Activated CD8-positive, alpha-beta memory T cell treated with anti-CD3 and anti-CD28 coated beads for 36 hours (primary cell): ENCODE data around the gene ST6GALNAC4. TPM values are rescaled to one million over a fixed set of nuclear protein-coding genes. Genes with fewer than 3 reads are reported as not detected.
"Not testable (repeated sequence)": the region's sequence is repeated elsewhere in the genome, so short reads cannot be mapped to it uniquely, and the experiment has no call there.

Experiments
- CTCF ChIA-PET: fragments of 350-600 bp; sonication (Branson Sonifier 250); formaldehyde crosslinking; loops from one replicate; lab custom pipeline; 2021; ENCODE audit warnings: antibody characterized with exemption; lab: Charles Lee
- POLR2A ChIA-PET: fragments of 350-600 bp; sonication (Branson Sonifier 250); formaldehyde crosslinking; loops from one replicate; lab custom pipeline; 2021; ENCODE audit warnings: antibody characterized with exemption; lab: Charles Lee
- total RNA-seq, 2 experiments: library from RNA; stranded (reverse); gene quantifications; one replicate each; pipeline ENCODE4 v1.2.3, GENCODE V29; 2021

ST6GALNAC4 gene
- total RNA-seq, 2 experiments from 2014 or later: 44.1 to 44.2 TPM

DNA sequence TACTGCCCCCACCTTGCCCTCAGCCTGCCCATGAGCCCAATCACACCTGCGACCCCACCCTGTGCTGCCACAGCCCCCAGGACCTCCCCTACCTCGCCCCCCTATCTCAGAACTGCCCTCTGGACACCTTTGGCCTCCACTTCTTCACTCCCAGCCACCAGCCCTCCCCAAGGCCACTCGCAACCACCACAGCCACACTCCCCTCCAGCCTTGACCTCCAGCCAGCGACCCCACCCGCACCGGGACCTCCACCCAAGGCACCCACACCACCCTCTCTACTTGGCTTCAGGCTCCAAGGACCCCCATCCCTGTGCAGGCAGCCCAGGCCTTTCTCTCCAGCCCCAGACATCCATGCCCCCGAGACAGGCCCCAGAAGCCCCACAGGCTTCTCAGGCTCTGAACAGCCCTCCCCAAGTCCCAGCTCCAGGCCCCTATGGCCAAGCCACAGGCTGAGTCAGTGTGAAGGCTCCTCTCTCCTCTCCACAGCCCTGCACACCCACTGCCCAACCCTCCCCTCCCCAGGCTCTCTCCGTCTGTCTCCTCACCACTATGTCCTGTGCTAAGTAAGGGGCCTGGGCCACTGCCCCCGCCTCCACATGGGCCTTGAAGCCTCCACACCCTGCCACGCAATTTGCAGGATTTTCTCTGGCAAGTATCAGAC, 41.4 kb downstream of the ST6GALNAC4 start:
- POLR2A ChIA-PET: no interaction called here
- CTCF ChIA-PET: no interaction called here

DNA sequence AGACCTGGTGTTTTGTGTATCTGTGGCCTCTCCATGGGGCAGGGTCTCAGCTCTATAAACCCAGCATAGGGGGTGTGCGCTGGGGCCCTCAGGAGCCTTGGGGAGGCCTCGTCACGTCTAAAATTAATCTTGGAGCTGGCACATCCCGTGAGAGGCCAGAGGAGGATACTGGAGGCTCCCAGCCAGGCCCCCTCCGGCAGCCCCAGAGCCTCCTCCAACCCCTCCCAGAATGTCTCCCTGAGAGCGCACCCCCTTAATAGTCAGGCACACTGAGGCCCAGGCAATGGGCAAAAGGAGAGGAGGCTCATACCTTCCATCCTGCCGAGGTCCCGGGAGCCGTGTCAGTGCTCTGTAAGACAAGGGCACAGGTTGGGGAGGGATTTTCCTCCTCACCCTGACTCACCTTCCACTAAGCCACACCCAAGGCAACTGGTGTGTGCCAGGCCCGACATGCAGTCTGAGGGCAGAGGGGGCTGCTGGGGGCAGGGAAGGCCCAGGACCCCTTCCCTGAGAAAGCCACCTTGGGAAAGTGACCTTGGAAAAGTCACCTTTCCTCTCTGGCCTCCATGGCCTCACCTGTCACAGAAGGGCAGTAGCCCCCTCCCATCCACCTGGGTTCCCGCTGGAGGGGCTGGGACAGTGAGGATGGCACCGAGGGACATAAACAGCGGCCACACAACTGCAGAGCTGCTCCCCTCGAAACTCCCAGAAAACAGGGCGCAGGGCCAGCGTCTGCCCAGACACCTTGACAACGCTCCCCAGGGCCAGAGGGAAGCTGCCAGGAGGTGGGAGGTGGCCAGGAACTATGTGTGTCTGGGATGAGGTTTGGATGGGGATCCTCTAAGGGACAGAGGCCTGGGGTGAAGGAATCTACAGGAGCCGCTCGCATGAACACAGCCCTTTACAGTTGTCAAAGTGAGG, 42.3 kb downstream of the ST6GALNAC4 start:
- CTCF ChIA-PET: interaction anchor here (0.6 kb wide), 1 partner anchor 11 kb away, joined by 4 read pairs; no protein-coding TSS in a partner anchor
- POLR2A ChIA-PET: interaction anchor here (0.6 to 1.0 kb wide), 2 partner anchors 11 to 24 kb away, joined by 3 read pairs; no protein-coding TSS in a partner anchor

DNA sequence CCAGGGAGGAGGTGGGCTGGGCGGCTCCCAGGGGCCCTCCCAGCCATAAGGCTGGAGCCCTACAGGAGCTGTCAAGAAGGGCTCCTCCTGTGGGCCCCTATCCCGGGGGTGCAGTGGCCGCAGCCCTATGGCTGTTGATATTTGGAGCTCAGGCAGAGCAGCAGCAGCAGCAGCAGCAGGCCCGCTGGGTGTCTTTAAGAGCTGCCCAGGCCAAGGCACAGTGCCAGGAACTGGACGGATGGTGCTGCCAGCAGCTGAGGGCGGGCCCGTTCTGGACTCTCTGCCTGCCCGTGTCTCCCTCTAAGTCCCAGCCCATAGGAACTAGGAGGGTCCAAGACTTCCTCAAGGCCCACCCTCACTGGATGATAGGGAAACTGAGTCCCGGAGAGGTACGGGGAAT, 43.0 kb downstream of the ST6GALNAC4 start:
- CTCF ChIA-PET: interaction anchor here (0.6 to 0.7 kb wide), 2 partner anchors 10 to 14 kb away, joined by 4 to 6 read pairs; no protein-coding TSS in a partner anchor
- POLR2A ChIA-PET: interaction anchor here (0.6 to 1.0 kb wide), 2 partner anchors 11 to 24 kb away, joined by 3 read pairs; no protein-coding TSS in a partner anchor

DNA sequence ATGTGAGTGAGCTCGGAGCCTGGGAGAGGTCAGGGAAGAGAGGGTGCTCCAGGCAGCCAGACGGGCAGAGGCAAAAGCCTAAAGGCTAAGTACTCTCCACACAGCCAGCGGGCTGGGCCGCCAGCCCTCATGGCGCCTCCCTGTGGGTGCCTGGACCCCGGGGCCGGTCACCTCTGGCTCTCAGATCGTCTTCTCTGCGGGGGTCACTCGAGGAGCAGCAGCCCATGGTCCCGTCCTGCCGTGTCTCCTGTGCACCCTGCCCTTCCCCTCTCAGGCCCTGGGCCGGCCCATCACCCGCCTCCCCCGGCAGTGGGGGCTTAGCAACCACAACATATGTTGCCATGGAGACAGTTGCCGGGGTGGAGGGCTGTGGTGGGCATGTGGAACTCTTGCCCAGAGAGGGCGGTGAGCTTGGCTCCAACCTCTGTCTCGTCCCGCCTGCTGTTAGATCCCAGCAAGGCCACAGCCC, 43.6 kb downstream of the ST6GALNAC4 start:
- ChIA-PET POLR2A (interaction anchor here (1.0 kb wide), 1 partner anchor 12 kb away, joined by 3 read pairs; no protein-coding TSS in a partner anchor), CTCF (interaction anchor here (0.7 to 1.2 kb wide), 2 partner anchors 15 to 138 kb away, joined by 3 to 6 read pairs; partner anchors contain the start of gene TOR2A)

DNA sequence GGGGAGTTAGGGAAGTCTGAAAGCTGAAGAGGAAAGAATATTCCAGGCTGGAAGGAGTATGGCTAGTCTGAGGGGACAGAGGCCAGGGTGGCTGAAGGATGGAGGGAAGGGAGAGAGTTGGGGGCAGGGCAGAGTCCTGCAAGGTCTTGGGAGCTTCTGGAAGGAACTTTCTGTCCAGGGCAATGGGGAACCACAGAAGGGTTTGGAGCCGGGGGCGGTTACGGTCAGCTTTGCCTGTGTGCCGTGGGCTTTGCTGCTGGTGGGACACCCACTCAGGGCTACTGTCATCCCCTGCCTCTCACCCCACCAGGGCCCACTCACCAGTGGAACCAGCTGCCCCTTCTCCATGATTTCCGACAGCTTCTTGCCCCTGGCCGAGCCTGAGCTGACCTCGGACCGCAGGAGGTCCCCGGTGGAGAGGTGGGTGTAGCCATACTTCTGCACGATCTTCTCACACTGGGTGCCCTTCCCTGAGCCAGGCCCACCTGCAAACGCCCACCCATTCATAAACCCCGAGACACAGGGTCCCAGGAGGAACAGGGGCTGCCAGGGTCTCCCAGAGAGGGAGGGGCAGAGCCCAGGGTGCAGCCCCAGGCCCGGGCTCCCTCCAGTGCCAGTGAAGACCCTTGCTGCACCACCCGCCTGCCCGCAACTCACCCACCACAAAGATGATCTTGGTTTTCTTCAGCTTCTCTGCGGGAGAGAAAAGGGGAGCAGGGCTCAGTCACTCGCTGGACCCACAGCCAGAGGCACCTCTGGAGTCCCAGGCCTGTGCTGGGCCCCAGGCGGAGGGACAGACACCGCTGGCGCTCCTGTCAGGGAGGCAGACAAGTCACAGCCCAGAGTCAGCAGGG, 44.2 kb downstream of the ST6GALNAC4 start:
- POLR2A ChIA-PET: interaction anchor here (0.6 kb wide), 1 partner anchor 12 kb away, joined by 7 read pairs; no protein-coding TSS in a partner anchor
- CTCF ChIA-PET: interaction anchor here (0.7 to 6.4 kb wide), 3 partner anchors 49 to 138 kb away, joined by 3 to 38 read pairs (median 3); partner anchors contain the start of gene TOR2A

DNA sequence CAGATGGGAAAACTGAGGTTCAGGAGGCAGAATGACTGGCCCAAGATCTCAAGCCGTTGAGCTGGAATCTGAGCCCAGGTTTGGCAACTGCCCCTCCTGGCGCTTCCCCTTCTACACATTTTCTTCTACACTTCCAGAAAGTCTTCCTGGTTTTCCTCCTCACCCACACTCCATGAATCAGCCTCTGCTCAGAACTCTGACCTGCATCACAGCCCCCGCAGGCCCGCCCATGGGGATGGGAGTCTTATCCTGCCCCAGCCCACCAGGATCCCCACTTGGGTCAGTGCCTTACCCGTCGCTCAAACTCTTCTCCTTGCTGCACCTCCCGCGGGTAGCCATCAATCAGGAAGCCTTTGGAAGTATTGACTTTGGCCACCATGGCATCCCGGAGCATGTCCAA, 45.3 kb downstream of the ST6GALNAC4 start:
- CTCF ChIA-PET: interaction anchor here (0.6 to 6.4 kb wide), 6 partner anchors 10 to 918 kb away, joined by 3 to 38 read pairs (median 8); no protein-coding TSS in a partner anchor
- POLR2A ChIA-PET: no interaction called here

DNA sequence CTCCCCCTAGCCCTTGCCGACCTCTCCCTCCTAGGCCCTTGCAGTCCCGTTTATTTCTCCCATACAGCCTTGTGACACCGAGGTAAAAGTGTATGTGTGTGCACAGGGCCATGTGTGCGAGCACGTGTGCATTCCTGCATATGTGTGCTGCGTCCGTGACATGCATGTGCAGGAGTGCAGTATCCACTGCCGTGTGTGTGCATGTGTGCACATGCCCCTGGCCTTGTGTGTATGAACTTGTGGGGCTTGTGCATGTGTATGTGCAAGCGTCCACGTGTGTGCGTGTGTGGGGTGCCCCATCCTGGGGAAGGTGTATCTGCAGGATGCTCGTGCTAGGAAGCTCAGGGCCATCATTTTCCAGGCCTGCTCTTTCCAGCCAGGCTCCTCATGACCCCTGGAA, 46.0 kb downstream of the ST6GALNAC4 start:
- ChIA-PET POLR2A (no interaction called here), CTCF (interaction anchor here (1.0 to 6.4 kb wide), 8 partner anchors 9 to 294 kb away, joined by 3 to 38 read pairs (median 14); partner anchors contain the start of gene TOR2A)

DNA sequence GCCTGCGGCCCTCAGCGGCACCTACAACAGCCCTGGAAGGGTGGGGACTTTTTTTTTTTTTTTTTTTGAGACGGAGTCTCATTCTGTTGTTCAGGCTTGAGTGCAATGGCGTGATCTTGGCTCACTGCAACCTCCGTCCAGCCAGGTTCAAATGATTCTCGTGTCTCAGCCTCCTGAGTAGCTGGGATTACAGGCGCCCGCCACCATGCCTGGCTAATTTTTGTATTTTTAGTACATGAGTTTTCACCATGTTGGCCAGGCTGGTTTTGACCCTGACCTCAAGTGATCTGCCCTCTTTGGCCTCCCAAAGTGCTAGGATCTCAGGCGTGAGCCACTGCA, 46.7 kb downstream of the ST6GALNAC4 start:
- POLR2A ChIA-PET: not testable (repeated sequence)
- CTCF ChIA-PET: interaction anchor here (0.6 to 6.4 kb wide), 45 partner anchors 8 to 524 kb away, joined by 3 to 38 read pairs (median 6); partner anchors contain the start of genes ENG, PTRH1, ST6GALNAC4 and TOR2A

DNA sequence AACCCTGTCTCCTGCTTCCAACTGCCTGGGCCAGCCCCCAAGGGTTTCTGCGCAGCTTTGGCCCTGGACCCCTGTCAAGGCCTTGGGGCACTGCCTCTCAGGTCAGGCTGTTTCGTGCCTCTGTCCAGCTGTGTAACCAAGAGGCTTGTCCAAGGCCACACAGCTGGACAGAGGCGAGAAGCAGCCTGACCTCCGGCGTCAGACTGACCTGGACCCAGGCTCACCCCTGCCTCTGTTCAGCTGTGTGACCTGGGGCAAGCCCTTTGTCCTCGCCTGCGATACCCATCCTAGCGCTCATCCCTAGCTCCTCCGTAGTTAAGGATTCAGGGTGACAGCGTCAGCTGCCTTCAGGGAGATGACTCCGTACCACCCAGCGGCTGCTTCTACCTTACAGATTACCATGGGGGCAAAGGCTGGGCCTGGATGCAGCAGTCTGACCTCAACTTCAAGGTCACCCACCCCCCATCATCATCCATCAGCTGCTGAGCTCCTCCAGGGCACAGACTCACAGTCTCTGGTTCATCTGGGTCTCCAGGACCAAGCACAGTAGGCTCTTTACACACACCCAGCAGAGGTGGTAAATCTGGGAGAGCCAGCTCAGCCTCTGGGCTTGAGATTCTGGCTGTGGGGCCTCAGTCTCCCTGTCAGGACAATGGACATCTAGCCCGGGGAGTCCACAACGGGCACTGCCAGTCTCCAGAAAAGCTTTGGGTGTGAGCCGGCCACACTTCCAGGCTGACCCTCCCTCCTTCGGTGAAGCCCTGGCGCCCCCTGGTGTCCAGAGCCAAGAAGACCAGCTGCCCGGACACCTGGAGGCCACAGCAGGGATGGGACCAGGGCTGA, 47.3 kb downstream of the ST6GALNAC4 start:
- POLR2A ChIA-PET: interaction anchor here (0.7 to 1.1 kb wide), 2 partner anchors 47 to 67 kb away, joined by 3 read pairs; partner anchors contain the start of gene ST6GALNAC4
- CTCF ChIA-PET: interaction anchor here (0.6 to 6.4 kb wide), 49 partner anchors 8 to 523 kb away, joined by 3 to 38 read pairs (median 5); partner anchors contain the start of genes ENG, PTRH1, ST6GALNAC4 and TOR2A

DNA sequence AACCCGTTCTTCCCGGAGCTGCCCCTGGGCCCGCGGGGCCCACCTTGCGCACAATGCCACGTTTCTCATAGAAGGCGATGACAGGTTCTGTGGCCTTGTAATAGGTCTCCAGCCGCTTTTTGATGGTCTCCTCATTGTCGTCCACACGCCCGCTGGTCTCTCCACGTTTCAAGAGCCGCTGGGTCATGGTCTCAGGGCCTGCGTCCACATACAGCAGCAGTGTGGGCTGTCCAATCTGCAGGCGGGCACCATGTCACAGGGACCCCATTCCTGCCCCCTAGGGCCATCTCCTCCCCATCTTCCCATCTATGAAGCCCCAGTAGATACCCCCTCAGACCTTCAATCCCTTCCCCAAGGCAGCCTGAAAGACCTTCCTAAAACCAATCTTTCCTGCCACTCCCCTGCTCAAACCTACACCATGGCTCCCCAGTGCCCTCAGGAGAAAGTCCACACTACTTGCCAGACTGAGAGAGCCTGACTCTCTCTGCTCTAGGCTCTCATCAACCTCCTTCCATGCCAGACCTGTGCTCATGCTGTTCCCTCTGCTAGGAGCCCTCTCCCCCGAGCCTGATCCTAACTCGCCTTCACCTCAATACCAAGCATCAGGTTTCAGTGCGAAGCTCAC, 48.5 kb downstream of the ST6GALNAC4 start:
- POLR2A ChIA-PET: interaction anchor here (0.5 to 1.1 kb wide), 2 partner anchors 66 to 180 kb away, joined by 3 to 6 read pairs; no protein-coding TSS in a partner anchor
- CTCF ChIA-PET: interaction anchor here (1.7 to 6.4 kb wide), 9 partner anchors 9 to 133 kb away, joined by 5 to 38 read pairs (median 11); partner anchors contain the start of gene TOR2A

DNA sequence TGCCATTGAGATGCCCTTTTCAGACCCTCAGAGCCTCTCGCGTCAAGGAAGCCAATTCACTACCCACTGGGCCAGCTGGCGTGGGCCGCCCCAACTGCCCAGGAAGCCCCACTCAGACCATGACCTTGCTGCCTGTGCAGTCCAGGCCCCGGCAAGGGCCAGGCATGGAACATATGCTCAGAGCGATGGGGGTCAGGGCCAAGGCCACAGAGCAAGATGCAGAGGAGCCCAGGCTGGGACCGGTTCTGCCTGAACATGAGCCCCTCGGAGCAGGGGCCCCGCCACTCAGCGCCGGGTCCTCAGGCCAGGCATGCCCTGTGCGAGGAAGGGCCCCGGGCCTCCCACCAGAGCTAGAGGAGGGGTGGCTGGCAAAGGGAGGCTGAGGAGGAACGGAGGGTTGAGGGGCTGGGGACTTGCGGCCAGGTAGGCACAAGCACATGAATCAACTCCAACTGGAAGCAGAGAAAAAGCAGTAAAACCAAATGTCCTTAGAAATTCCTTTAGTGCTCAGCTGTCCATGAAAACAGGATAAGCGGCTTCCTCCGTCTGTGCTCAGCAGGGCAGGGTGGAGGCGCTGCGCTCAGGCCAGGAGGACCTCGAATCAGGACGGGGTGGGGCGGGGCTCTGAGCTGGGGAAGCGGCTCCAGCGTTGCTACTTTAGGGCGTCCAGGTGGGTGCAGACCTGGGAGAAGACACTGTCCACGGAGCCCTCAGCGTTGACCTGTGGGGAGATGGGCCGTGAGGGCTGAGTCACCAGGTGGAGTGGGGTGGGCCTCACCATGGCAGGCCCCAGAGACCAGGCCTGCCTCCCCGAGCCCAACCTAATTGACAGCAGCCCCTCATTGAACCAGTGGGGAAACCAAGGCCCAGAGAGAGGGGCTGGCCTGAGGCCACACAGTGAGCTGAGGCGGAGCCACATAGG, 49.2 kb downstream of the ST6GALNAC4 start:
- CTCF ChIA-PET: interaction anchor here (0.6 to 6.4 kb wide), 4 partner anchors 13 to 311 kb away, joined by 4 to 38 read pairs (median 20); partner anchors contain the start of gene TOR2A

DNA sequence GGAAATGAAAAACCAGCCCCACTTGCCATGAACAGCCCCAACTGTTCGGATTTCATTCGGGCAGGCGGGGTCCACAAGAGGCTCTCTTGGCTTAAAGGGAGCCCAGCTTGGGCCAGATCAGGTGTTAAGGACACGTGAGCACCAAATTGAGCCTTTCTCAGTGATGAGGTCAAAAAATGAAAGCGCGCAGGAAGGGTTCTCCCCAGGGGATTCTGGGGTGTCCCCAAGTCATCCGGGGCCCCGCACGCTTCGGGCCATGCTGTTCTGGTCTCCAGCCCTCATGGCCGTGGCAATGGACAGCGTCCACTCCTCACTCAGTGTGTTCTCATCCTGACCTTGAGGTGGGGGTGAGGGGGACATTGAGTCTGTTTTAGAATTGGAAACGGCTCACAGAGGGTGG, 50.3 kb downstream of the ST6GALNAC4 start:
- CTCF ChIA-PET: interaction anchor here (0.6 to 6.4 kb wide), 5 partner anchors 11 to 132 kb away, joined by 4 to 38 read pairs (median 7); partner anchors contain the start of gene TOR2A

More for the DNA sequence above, 49.2 kb downstream of the ST6GALNAC4 start:
- POLR2A ChIA-PET: no interaction called here

DNA sequence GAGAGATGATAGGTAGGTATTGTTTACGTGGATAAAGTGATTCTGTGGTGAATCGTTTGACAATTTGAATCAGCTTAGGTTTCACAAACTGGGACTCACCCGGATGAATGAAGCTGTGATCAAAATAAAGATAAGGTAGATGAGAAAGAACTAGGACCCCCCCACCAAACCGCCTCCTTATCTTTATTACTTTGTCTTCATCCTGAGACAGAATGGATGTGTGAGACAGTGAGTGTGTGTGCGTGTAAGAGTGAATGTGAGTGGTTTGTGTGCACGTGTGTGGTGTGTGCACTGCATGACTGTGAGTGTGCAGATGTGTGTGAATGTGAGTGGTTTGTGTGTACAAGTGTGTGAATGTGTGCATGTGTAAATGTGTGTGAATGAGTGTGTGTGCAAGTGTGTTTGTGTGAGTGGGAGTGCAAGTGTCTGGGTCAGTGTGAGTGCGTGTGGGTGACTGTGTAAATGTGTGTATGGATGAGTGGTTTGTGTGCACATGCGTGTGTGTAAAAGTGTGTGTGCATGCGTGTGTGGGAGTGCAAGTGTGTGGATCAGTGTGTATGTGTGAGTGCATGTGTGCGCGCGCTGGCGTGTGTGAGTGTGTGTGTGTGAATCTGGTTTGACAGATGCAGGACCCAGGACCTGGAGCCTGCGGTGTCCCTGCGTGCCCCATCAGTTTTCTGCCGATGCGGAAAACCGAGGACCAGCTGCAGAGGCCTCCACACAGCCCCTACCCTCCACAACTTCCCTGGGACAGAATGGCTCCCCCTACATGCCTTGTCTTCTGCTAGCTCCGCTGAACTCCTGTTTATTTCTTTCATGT, 51.0 kb downstream of the ST6GALNAC4 start:
- CTCF ChIA-PET: interaction anchor here (1.5 to 2.0 kb wide), 3 partner anchors 10 to 131 kb away, joined by 4 to 7 read pairs (median 4); partner anchors contain the start of gene TOR2A
- POLR2A ChIA-PET: no interaction called here

More for the DNA sequence above, 50.3 kb downstream of the ST6GALNAC4 start:
- POLR2A ChIA-PET: no interaction called here

DNA sequence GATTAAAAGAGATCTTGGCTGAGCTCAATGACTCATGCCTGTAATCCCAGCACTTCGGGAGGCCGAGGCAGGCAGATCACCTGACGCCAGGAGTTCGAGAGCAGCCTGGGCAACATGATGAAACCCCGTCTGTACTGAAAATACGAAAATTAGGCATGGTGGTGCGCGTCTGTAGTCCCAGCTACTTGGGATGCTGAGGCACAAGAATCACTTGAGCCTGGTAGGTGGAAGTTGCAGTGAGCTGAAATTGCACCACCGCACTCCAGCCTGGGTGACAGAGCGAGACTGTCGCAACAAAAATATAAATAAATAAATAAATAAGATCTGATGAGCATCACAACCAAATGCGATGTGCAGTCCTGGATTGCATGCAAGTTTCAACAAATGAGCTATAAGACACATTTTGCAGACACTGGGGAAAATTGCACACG, 53.6 kb downstream of the ST6GALNAC4 start:
- ChIA-PET POLR2A (interaction anchor here (0.7 kb wide), 1 partner anchor 70 kb away, joined by 3 read pairs; no protein-coding TSS in a partner anchor), CTCF (interaction anchor here (0.6 to 1.1 kb wide), 4 partner anchors 11 to 99 kb away, joined by 3 to 4 read pairs (median 3); no protein-coding TSS in a partner anchor)
